GM12878 (cell line): ENCODE results near the gene SYNPO. TPM values are rescaled to one million over a fixed set of nuclear protein-coding genes. Genes with fewer than 3 reads are reported as not detected.

ENCODE experiments used
- ATAC-seq: fragments of 200-7000 bp; cut with Tn5 transposase; 3 replicates; pipeline ENCODE4 v1.9.1; 2020; ENCODE audit warnings: mild to moderate bottlenecking, moderate library complexity
- BruUV-seq: library from RNA; stranded (reverse); fragments of 400-500 nt; replicated peaks from 2 replicates; lab custom pipeline; 2021; lab: Mats Ljungman, UMichigan
- CTCF ChIA-PET: fragments of 300-600 bp; sonication (Branson Sonifier 250); formaldehyde crosslinking; extraction: SDS; loops from one replicate; lab custom pipeline; 2021; ENCODE audit warnings: inconsistent platforms; lab: Yijun Ruan, JAX
- POLR2A ChIA-PET: fragments of 350-600 bp; formaldehyde crosslinking; extraction: SDS; loops from one replicate; lab custom pipeline; 2021; ENCODE audit warnings: inconsistent platforms; lab: Charles Lee
- RAD21 ChIA-PET: fragments of 300-600 bp; sonication (Branson Sonifier 250); formaldehyde crosslinking; loops from one replicate; lab custom pipeline; 2023; ENCODE audit warnings: antibody characterized with exemption; ENCODE audit not compliant: unreplicated experiment; lab: Charles Lee
- SMC1A ChIA-PET: fragments of 300-600 bp; sonication (Branson Sonifier 250); formaldehyde crosslinking; loops from one replicate; lab custom pipeline; 2023; ENCODE audit not compliant: unreplicated experiment, uncharacterized antibody; lab: Charles Lee
- DNase-seq: peaks from one replicate; pipeline ENCODE4 v3.0.0-alpha.2; 2011; ENCODE audit warnings: low read depth, low spot score
- FAIRE-seq: peaks from 3 replicates; lab custom pipeline; 2011; peaks lifted over from hg19 to GRCh38; lab: Jason Lieb, UNC
- H2AFZ ChIP-seq: 2 replicates; pipeline ENCODE4 v1.6.0; 2011; ENCODE audit warnings: low read depth, low read length, control low read depth; ENCODE audit not compliant: control insufficient read depth
- H3K27ac ChIP-seq: 2 replicates; pipeline ENCODE4 v1.5.1; 2011; ENCODE audit warnings: control low read depth; ENCODE audit not compliant: control insufficient read depth, insufficient read depth
- H3K27me3 ChIP-seq, 2 experiments: replicated peaks in 1 of 2; 2 replicates each; pipeline versions ENCODE4 v1.6.0 to v1.6.1; 2011; ENCODE audit warnings: low read length in 1 of 2; ENCODE audit not compliant: control insufficient read depth in 2 of 2, insufficient read depth in 2 of 2
- H3K36me3 ChIP-seq, 2 experiments: 2 replicates each; pipeline ENCODE4 v1.5.1; 2011; ENCODE audit warnings: low read length in 1 of 2; ENCODE audit not compliant: control insufficient read depth in 2 of 2, insufficient read depth in 2 of 2
- H3K4me1 ChIP-seq: 2 replicates; pipeline ENCODE4 v1.6.1; 2011; ENCODE audit warnings: mild to moderate bottlenecking, low read length, moderate library complexity, mixed read lengths; ENCODE audit not compliant: control insufficient read depth, insufficient read depth
- H3K4me2 ChIP-seq: 2 replicates; pipeline ENCODE4 v1.6.0; 2011; ENCODE audit warnings: control low read depth; ENCODE audit not compliant: control insufficient read depth, insufficient read depth
- H3K4me3 ChIP-seq: fragments of 200-600 bp; sonication (generic); 2 replicates; pipeline ENCODE4 v1.5.1; 2016
- H3K79me2 ChIP-seq: 2 replicates; pipeline ENCODE4 v1.6.0; 2011; ENCODE audit warnings: low read length; ENCODE audit not compliant: control insufficient read depth, insufficient read depth
- H3K9ac ChIP-seq: 2 replicates; pipeline ENCODE4 v1.8.0; 2011; ENCODE audit warnings: low read length, control low read depth, mixed read lengths; ENCODE audit not compliant: control insufficient read depth, insufficient read depth
- H3K9me3 ChIP-seq: replicated peaks from 3 replicates; pipeline ENCODE4 v1.5.1; 2011; ENCODE audit warnings: mild to moderate bottlenecking, low read length; ENCODE audit not compliant: control insufficient read depth, insufficient read depth
- H4K20me1 ChIP-seq: 2 replicates; pipeline ENCODE4 v1.6.0; 2011; ENCODE audit not compliant: control insufficient read depth, insufficient read depth
- ESRRA ChIP-seq: IDR thresholded peaks from 2 replicates; pipeline ENCODE4 v1.6.1; 2012; ENCODE audit warnings: mild to moderate bottlenecking, low read length, improper control_type of control experiment
- MTA2 ChIP-seq: fragments of 450-650 bp; IDR thresholded peaks from 2 replicates; pipeline ENCODE4 v1.6.1; 2016; ENCODE audit warnings: low read depth, mild to moderate bottlenecking, moderate library complexity
- MYB ChIP-seq: fragments of 150-350 bp; IDR thresholded peaks from 2 replicates; pipeline ENCODE4 v1.6.1; 2014; ENCODE audit warnings: mild to moderate bottlenecking, low read depth, low read length, borderline replicate concordance
- POLR2A ChIP-seq: IDR thresholded peaks from 2 replicates; pipeline ENCODE4 v1.6.1; 2011; ENCODE audit warnings: low read depth, mild to moderate bottlenecking, low read length
- POLR2AphosphoS5 ChIP-seq: IDR thresholded peaks from 2 replicates; pipeline ENCODE4 v1.6.1; 2011; ENCODE audit warnings: mild to moderate bottlenecking, low read length, inconsistent platforms
- WRNIP1 ChIP-seq: IDR thresholded peaks from 2 replicates; pipeline ENCODE4 v1.6.1; 2011; ENCODE audit warnings: low read depth, low read length, improper control_type of control experiment, borderline replicate concordance
- ZNF24 ChIP-seq: fragments of 450-650 bp; IDR thresholded peaks from 2 replicates; pipeline ENCODE4 v1.6.1; 2017; ENCODE audit warnings: antibody characterized with exemption, mild to moderate bottlenecking
- WGBS: methylation state at CpG from one replicate; pipeline ENCODE4 v1.1.6; 2016; ENCODE audit warnings: low lambda C conversion rate; ENCODE audit not compliant: insufficient replicate concordance, insufficient coverage; ENCODE audit errors: missing lambda C conversion rate; 5-methylcytosine and 5-hydroxymethylcytosine counted together
- in situ Hi-C: fragments of 300-500 bp; cut with MboI; formaldehyde crosslinking; loops from 9 replicates; pipeline ENCODE4 v1.14.3; 2018; ENCODE audit warnings: mixed read lengths
- intact Hi-C: fragments of 100-400 bp; cut with micrococcal nuclease; formaldehyde crosslinking; loops from one replicate; pipeline ENCODE4 v1.14.2; 2022; ENCODE audit not compliant: unreplicated experiment
- polyA plus RNA-seq, 11 experiments: library from polyadenylated mRNA; depleted of rRNA in 4 of 11; unstranded in 6 of 11; stranded (reverse) in 5 of 11; fragments of >200 nt; fragmentation: Nextera tagmentation in 4 of 11; fragmentation: Illumina TruSeq in 1 of 11; extraction: Ambion mirVana in 4 of 11; extraction: Trizol in 1 of 11; gene quantifications; 1 replicate in 1 of 11; 2 replicates in 10 of 11; pipeline versions ENCODE4 v1.2.1 to v1.2.3, GENCODE V29; 2011 to 2016; ENCODE audit warnings: inconsistent platforms in 2 of 11, missing spikeins in 2 of 11, low read depth in 1 of 11
- total RNA-seq, 4 experiments: library from RNA; depleted of rRNA in 3 of 4; stranded (reverse); fragments of >200 nt in 3 of 4; fragmentation: Illumina TruSeq in 1 of 4; extraction: Trizol in 1 of 4; gene quantifications; 2 replicates each; pipeline versions ENCODE4 v1.2.1 to v1.2.3, GENCODE V29; 2013 to 2021
- TF ChIP-seq, protein P1 (sequence below): fragments of 450-650 bp; IDR thresholded peaks from 2 replicates; pipeline ENCODE4 v1.6.1; 2016; ENCODE audit warnings: mild to moderate bottlenecking
- TF ChIP-seq, protein P2 (sequence below): fragments of 450-650 bp; IDR thresholded peaks from 2 replicates; pipeline ENCODE4 v1.6.1; 2016; ENCODE audit warnings: mild to moderate bottlenecking
- TF ChIP-seq, protein P3 (sequence below): fragments of 450-650 bp; IDR thresholded peaks from 2 replicates; pipeline ENCODE4 v1.6.1; 2017; ENCODE audit warnings: mild to moderate bottlenecking, moderate library complexity
- TF ChIP-seq, protein P4 (sequence below): fragments of 450-650 bp; formaldehyde crosslinking; IDR thresholded peaks from 2 replicates; pipeline ENCODE4 v1.5.0; 2022; ENCODE audit warnings: mild to moderate bottlenecking, missing genetic modification characterization
- TF ChIP-seq, protein P5 (sequence below): IDR thresholded peaks from 2 replicates; pipeline ENCODE4 v1.6.1; 2011; ENCODE audit warnings: low read depth, mild to moderate bottlenecking, low read length, moderate library complexity, borderline replicate concordance; ENCODE audit errors: extremely low read depth

The SYNPO gene
- total and polyA plus RNA-seq, 10 of the 15 experiments (the other 5 are each of a cell fraction or from before 2014, with no cell fraction given), result 0.77 to 21.0 (median 3.9) TPM

DNA sequence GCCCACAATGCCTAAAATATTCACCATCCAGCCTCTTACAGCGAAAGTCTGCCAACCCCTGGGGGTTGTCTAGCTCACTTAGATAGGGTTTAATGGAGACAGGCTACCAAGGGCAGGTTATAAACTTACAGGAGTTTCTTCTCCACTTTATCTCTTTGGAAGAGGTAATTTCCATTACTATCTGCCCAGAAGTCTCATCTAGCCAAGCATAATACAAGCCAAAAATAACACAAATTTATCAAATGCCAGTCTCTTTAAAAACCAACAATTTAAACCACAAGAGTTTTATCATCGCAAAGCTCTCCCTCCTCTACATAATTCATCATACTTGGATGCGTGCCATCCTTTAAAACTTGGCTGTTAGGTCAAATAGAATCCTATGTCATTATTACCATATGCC, 54.2 kb downstream of the SYNPO start:
- in situ Hi-C loops, result no loop called here
- RAD21 ChIA-PET, result no interaction called here
- TF ChIP-seq, protein P1, sequence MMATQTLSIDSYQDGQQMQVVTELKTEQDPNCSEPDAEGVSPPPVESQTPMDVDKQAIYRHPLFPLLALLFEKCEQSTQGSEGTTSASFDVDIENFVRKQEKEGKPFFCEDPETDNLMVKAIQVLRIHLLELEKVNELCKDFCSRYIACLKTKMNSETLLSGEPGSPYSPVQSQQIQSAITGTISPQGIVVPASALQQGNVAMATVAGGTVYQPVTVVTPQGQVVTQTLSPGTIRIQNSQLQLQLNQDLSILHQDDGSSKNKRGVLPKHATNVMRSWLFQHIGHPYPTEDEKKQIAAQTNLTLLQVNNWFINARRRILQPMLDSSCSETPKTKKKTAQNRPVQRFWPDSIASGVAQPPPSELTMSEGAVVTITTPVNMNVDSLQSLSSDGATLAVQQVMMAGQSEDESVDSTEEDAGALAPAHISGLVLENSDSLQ, result no peak
- TF ChIP-seq, protein P2, sequence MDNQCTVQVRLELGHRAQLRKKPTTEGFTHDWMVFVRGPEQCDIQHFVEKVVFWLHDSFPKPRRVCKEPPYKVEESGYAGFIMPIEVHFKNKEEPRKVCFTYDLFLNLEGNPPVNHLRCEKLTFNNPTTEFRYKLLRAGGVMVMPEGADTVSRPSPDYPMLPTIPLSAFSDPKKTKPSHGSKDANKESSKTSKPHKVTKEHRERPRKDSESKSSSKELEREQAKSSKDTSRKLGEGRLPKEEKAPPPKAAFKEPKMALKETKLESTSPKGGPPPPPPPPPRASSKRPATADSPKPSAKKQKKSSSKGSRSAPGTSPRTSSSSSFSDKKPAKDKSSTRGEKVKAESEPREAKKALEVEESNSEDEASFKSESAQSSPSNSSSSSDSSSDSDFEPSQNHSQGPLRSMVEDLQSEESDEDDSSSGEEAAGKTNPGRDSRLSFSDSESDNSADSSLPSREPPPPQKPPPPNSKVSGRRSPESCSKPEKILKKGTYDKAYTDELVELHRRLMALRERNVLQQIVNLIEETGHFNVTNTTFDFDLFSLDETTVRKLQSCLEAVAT, result no peak
- TF ChIP-seq POLR2AphosphoS5 (no peak), MTA2 (no peak), MYB (no peak), WRNIP1 (no peak), ZNF24 (no peak), POLR2A (no peak), ESRRA (no peak)
- TF ChIP-seq, protein P3, sequence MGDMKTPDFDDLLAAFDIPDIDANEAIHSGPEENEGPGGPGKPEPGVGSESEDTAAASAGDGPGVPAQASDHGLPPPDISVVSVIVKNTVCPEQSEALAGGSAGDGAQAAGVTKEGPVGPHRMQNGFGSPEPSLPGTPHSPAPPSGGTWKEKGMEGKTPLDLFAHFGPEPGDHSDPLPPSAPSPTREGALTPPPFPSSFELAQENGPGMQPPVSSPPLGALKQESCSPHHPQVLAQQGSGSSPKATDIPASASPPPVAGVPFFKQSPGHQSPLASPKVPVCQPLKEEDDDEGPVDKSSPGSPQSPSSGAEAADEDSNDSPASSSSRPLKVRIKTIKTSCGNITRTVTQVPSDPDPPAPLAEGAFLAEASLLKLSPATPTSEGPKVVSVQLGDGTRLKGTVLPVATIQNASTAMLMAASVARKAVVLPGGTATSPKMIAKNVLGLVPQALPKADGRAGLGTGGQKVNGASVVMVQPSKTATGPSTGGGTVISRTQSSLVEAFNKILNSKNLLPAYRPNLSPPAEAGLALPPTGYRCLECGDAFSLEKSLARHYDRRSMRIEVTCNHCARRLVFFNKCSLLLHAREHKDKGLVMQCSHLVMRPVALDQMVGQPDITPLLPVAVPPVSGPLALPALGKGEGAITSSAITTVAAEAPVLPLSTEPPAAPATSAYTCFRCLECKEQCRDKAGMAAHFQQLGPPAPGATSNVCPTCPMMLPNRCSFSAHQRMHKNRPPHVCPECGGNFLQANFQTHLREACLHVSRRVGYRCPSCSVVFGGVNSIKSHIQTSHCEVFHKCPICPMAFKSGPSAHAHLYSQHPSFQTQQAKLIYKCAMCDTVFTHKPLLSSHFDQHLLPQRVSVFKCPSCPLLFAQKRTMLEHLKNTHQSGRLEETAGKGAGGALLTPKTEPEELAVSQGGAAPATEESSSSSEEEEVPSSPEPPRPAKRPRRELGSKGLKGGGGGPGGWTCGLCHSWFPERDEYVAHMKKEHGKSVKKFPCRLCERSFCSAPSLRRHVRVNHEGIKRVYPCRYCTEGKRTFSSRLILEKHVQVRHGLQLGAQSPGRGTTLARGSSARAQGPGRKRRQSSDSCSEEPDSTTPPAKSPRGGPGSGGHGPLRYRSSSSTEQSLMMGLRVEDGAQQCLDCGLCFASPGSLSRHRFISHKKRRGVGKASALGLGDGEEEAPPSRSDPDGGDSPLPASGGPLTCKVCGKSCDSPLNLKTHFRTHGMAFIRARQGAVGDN, result no peak
- TF ChIP-seq, protein P4, sequence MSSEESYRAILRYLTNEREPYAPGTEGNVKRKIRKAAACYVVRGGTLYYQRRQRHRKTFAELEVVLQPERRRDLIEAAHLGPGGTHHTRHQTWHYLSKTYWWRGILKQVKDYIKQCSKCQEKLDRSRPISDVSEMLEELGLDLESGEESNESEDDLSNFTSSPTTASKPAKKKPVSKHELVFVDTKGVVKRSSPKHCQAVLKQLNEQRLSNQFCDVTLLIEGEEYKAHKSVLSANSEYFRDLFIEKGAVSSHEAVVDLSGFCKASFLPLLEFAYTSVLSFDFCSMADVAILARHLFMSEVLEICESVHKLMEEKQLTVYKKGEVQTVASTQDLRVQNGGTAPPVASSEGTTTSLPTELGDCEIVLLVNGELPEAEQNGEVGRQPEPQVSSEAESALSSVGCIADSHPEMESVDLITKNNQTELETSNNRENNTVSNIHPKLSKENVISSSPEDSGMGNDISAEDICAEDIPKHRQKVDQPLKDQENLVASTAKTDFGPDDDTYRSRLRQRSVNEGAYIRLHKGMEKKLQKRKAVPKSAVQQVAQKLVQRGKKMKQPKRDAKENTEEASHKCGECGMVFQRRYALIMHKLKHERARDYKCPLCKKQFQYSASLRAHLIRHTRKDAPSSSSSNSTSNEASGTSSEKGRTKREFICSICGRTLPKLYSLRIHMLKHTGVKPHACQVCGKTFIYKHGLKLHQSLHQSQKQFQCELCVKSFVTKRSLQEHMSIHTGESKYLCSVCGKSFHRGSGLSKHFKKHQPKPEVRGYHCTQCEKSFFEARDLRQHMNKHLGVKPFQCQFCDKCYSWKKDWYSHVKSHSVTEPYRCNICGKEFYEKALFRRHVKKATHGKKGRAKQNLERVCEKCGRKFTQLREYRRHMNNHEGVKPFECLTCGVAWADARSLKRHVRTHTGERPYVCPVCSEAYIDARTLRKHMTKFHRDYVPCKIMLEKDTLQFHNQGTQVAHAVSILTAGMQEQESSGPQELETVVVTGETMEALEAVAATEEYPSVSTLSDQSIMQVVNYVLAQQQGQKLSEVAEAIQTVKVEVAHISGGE, result no peak
- TF ChIP-seq, protein P5, sequence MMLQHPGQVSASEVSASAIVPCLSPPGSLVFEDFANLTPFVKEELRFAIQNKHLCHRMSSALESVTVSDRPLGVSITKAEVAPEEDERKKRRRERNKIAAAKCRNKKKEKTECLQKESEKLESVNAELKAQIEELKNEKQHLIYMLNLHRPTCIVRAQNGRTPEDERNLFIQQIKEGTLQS, result no peak

More for the DNA sequence above, 54.2 kb downstream of the SYNPO start:
- no peaks in the 10 kb centered on the region for H3K9me3 ChIP-seq
- 85% methylated on average over 3 of the region's 3 CpGs for WGBS
- DNase-seq, result no peak
- H4K20me1 ChIP-seq, result no peaks in the 10 kb centered on the region
- H3K27ac ChIP-seq, result no peak overlapping the region
- no peaks in the 10 kb centered on the region for H3K27me3 ChIP-seq
- ChIA-PET CTCF (no interaction called here), POLR2A (no interaction called here), SMC1A (interaction anchor here (1.7 kb wide), 1 partner anchor 135 kb away, joined by 7 read pairs; no protein-coding TSS in a partner anchor)
- H3K4me2 ChIP-seq, result no peak overlapping the region
- intact Hi-C loops, result no loop called here
- ATAC-seq, result no peak
- H2AFZ ChIP-seq, result no peak overlapping the region
- no peaks in the 10 kb centered on the region for H3K4me1 ChIP-seq
- H3K9ac ChIP-seq, result no peak overlapping the region
- peaks cover 15 to 61% of the 10 kb centered on the region in 2 experiments for H3K36me3 ChIP-seq
- H3K79me2 ChIP-seq, result peaks cover 9% of the 10 kb centered on the region
- FAIRE-seq, result no peak
- BruUV-seq, result no TSS peak
- H3K4me3 ChIP-seq, result no peak overlapping the region
